ENCODE measurements around the gene CA7.

DNA sequence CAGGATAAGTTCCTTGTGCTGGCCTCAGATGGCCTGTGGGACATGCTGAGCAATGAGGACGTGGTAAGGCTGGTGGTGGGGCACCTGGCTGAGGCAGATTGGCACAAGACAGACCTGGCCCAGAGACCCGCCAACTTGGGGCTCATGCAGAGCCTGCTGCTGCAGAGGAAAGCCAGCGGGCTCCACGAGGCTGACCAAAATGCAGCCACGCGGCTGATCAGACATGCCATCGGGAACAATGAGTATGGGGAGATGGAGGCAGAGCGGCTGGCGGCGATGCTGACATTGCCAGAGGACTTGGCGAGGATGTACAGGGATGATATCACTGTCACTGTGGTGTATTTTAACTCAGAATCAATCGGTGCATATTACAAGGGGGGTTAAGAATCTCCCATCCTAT, 41.3 kb downstream of the CA7 start:
- TF ChIP-seq, protein P1, sequence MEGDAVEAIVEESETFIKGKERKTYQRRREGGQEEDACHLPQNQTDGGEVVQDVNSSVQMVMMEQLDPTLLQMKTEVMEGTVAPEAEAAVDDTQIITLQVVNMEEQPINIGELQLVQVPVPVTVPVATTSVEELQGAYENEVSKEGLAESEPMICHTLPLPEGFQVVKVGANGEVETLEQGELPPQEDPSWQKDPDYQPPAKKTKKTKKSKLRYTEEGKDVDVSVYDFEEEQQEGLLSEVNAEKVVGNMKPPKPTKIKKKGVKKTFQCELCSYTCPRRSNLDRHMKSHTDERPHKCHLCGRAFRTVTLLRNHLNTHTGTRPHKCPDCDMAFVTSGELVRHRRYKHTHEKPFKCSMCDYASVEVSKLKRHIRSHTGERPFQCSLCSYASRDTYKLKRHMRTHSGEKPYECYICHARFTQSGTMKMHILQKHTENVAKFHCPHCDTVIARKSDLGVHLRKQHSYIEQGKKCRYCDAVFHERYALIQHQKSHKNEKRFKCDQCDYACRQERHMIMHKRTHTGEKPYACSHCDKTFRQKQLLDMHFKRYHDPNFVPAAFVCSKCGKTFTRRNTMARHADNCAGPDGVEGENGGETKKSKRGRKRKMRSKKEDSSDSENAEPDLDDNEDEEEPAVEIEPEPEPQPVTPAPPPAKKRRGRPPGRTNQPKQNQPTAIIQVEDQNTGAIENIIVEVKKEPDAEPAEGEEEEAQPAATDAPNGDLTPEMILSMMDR (tag by site-specific recombination; IDR thresholded peaks at IDR 0.05): no peak
- TF ChIP-seq ZNF621 (tag by site-specific recombination; IDR thresholded peaks at IDR 0.05): no peak
- no peak for TF ChIP-seq MYNN (tag by site-specific recombination; IDR thresholded peaks at IDR 0.05; ENCODE audit: borderline replicate concordance)
- no peak for TF ChIP-seq ZNF530 (tag by site-specific recombination; IDR thresholded peaks at IDR 0.05; ENCODE audit: low read depth)
- no peak for TF ChIP-seq TCF7L2 (IDR thresholded peaks at IDR 0.05; ENCODE audit: borderline replicate concordance, low read depth, low read length)
- TF ChIP-seq ZNF335 (tag by site-specific recombination; conservative IDR thresholded peaks at IDR 0.05): no peak

Measured in HEK293 (cell line).